ENCODE measurements around the gene CRYBB3. TPM values are rescaled to one million over a fixed set of nuclear protein-coding genes. Genes with fewer than 3 reads are reported as not detected.
"Not testable (repeated sequence)": the region's sequence is repeated elsewhere in the genome, so short reads cannot be mapped to it uniquely, and the experiment has no call there.

Gene CRYBB3
- total RNA-seq, 2 experiments from 2014 or later, result 0.25 TPM; not detected in 1

- CTCF ChIA-PET, result no interaction called here
- POLR2A ChIA-PET, result no interaction called here
Observed at GRCh38 chr22:25174156-25174887, 25.3 kb upstream of the CRYBB3 start.

- CTCF ChIA-PET, result no interaction called here
Observed at GRCh38 chr22:25174888-25175411, 24.7 kb upstream of the CRYBB3 start.

GRCh38 chr22:25176175-25176574, 23.5 kb upstream of the CRYBB3 start:
- CTCF ChIA-PET, result no interaction called here
- POLR2A ChIA-PET, result no interaction called here

More at GRCh38 chr22:25174888-25175411, 24.7 kb upstream of the CRYBB3 start:
- POLR2A ChIA-PET, result no interaction called here

GRCh38 chr22:25176799-25177198, 22.9 kb upstream of the CRYBB3 start:
- ChIA-PET POLR2A (no interaction called here), CTCF (no interaction called here)

- CTCF ChIA-PET, result no interaction called here
- POLR2A ChIA-PET, result no interaction called here
Observed at GRCh38 chr22:25177226-25177625, 22.4 kb upstream of the CRYBB3 start.

- POLR2A ChIA-PET, result no interaction called here
- CTCF ChIA-PET, result no interaction called here
Observed at GRCh38 chr22:25177895-25178294, 21.8 kb upstream of the CRYBB3 start.

GRCh38 chr22:25178348-25178747, 21.3 kb upstream of the CRYBB3 start:
- CTCF ChIA-PET, result not testable (repeated sequence)

GRCh38 chr22:25178869-25179631, 20.6 kb upstream of the CRYBB3 start:
- CTCF ChIA-PET, POLR2A ChIA-PET: not testable (repeated sequence)

More at GRCh38 chr22:25178348-25178747, 21.3 kb upstream of the CRYBB3 start:
- POLR2A ChIA-PET, result not testable (repeated sequence)

GRCh38 chr22:25182131-25183110, 17.2 kb upstream of the CRYBB3 start:
- ChIA-PET POLR2A (no interaction called here), CTCF (no interaction called here)

GRCh38 chr22:25183949-25184619, 15.6 kb upstream of the CRYBB3 start:
- CTCF ChIA-PET, result no interaction called here
- POLR2A ChIA-PET, result no interaction called here

GRCh38 chr22:25186140-25186539, 13.5 kb upstream of the CRYBB3 start:
- ChIA-PET POLR2A (interaction anchor here (0.5 kb wide), 1 partner anchor 208 kb away, joined by 5 read pairs; no protein-coding TSS in a partner anchor), CTCF (no interaction called here)

- ChIA-PET CTCF (no interaction called here), POLR2A (no interaction called here)
Observed at GRCh38 chr22:25187469-25187868, 12.2 kb upstream of the CRYBB3 start.

GRCh38 chr22:25192406-25192805, 7.3 kb upstream of the CRYBB3 start:
- CTCF ChIA-PET, result no interaction called here
- POLR2A ChIA-PET, result no interaction called here

GRCh38 chr22:25193130-25193529, 6.5 kb upstream of the CRYBB3 start:
- CTCF ChIA-PET, result interaction anchor here (0.5 to 1.2 kb wide), 2 partner anchors 9 to 137 kb away, joined by 3 to 5 read pairs; no protein-coding TSS in a partner anchor
- POLR2A ChIA-PET, result no interaction called here

GRCh38 chr22:25193548-25193947, 6.1 kb upstream of the CRYBB3 start:
- ChIA-PET CTCF (interaction anchor here (0.5 to 1.2 kb wide), 2 partner anchors 9 to 137 kb away, joined by 3 to 5 read pairs; no protein-coding TSS in a partner anchor), POLR2A (no interaction called here)

- POLR2A ChIA-PET, result no interaction called here
- CTCF ChIA-PET, result interaction anchor here (1.4 kb wide), 1 partner anchor 138 kb away, joined by 4 read pairs; no protein-coding TSS in a partner anchor
Observed at GRCh38 chr22:25196326-25196725, 3.3 kb upstream of the CRYBB3 start.

GRCh38 chr22:25197340-25197739, 2.3 kb upstream of the CRYBB3 start:
- POLR2A ChIA-PET, result no interaction called here
- CTCF ChIA-PET, result interaction anchor here (1.4 kb wide), 1 partner anchor 137 kb away, joined by 4 read pairs; no protein-coding TSS in a partner anchor

- ChIA-PET POLR2A (no interaction called here), CTCF (no interaction called here)
Observed at GRCh38 chr22:25200967-25201366, 1.3 kb downstream of the CRYBB3 start.

All from activated CD8-positive, alpha-beta memory T cell treated with anti-CD3 and anti-CD28 coated beads for 36 hours (primary cell).